Measurements from ENCODE around the gene RSAD2.

GRCh38 chr2:6927753-6928152 is 50.2 kb downstream of the RSAD2 start:
- no peak for TF ChIP-seq CTCF (IDR thresholded peaks at IDR 0.05; ENCODE audit: insufficient read depth, low read length, poor library complexity, severe bottlenecking)
- TF ChIP-seq EZH2phosphoT487 (conservative IDR thresholded peaks at IDR 0.05; ENCODE audit: low read length): no peak
